ENCODE measurements around the gene PPM1M.

Gene PPM1M, protein sequence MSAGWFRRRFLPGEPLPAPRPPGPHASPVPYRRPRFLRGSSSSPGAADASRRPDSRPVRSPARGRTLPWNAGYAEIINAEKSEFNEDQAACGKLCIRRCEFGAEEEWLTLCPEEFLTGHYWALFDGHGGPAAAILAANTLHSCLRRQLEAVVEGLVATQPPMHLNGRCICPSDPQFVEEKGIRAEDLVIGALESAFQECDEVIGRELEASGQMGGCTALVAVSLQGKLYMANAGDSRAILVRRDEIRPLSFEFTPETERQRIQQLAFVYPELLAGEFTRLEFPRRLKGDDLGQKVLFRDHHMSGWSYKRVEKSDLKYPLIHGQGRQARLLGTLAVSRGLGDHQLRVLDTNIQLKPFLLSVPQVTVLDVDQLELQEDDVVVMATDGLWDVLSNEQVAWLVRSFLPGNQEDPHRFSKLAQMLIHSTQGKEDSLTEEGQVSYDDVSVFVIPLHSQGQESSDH

DNA sequence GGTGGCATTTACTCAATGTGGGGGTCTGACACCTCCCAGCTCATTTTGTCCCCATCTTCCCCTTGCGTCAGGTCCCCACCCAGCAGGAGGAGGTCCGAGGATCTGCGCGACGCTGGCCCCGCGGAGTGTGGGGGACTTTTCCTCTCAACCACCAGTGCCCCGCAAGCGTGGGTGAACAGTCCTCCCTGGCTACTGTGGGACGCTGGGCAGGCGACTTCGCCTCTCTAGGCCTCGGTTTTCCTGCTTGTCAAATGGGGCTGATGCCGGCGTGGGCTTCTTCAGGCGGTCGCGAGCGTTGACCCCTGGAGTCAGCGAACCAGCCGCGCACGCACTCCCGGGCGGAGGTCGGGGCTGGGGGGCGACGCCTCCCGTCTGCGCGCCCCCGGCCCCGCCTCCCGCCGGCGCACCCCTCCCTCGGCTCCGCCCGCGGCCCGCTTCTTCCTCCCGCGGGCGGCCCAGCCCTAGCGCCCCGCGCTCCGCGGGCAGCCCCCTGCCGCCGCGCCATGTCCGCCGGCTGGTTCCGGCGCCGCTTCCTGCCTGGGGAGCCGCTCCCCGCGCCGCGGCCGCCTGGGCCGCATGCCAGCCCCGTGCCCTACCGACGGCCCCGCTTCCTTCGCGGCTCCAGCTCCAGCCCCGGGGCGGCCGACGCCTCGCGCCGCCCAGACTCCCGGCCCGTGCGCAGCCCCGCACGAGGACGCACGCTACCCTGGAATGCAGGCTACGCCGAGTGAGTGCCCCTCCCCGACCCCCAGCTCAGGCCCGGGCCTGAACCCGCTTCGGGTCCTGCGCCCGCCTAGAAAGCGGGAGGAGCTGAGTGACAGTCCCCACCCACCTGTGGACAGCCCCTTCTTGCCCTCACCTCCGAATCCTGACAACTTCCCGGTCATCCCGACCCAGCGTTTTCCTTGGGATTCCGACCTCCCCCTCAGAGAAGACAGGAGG lies at the start of gene PPM1M:
Gene PPM1M, plus strand, starts transcription at position 438 of the 942 bp plus-strand sequence. Its CDS starts 66 bp downstream, at position 504.
- DNase-seq = peak; percentile 33

DNA sequence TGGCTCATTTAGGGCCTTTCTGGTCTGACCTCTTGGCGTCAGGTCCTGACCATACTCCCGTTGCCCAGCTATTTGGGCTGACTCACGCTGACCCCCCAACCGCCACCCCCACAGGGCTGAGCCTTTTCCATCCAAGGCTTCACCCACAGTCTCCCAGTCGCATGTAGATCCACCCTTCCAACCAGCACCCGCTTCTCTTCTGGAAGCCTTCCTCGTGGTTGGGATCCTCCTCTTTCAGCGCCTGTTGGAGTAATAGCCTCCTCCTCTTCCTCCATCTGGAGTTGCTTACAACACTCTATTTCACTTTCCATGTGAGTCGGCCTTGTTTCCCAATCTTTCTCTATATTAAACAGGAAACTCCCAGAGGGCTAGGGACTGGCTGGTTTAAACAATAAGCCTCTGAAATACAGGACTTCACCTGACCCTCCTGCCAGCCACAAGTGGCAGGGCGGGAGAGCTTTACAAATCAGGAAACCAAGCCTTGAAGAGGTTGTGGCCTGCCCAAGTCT lies 49.7 kb upstream of the PPM1M start:
- DNase-seq = no peak

DNA sequence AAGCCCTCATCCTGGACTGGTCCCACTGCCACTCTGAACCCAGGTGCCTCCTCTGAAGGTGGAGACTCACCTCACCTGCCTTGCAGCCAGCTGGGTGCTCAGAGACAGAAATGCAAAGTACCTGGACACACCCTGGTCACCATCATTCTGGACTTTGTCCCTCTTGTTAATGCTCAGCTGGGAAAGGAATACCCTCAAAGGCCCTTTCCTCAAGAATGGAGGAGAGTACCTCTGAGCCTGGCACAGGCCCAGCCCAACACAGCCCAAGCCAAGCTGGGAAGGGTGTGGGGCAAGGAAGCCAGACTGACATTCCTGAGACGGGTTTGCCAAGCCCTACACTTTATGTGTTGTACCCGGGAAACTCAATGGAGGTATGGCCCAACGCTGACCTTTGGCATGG lies 48.6 kb upstream of the PPM1M start:
- DNase-seq = no peak

DNA sequence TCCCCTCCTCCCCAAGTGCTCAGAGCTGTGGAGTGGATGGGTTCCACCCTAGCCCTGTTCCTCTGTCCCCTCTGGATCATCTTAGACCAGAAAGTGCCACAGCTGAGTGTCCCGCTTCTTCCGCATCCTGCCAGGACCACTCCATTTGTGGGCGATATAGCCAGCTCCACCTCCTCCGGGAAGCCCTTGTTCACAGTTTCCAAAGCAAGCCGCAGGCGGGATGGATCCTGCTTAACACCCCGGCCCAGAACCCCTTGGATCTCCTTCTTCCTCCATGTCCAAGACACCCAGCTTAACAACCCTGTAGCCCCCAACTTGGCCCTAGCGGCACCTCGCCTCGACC lies 48.1 kb upstream of the PPM1M start:
- no peak for DNase-seq

DNA sequence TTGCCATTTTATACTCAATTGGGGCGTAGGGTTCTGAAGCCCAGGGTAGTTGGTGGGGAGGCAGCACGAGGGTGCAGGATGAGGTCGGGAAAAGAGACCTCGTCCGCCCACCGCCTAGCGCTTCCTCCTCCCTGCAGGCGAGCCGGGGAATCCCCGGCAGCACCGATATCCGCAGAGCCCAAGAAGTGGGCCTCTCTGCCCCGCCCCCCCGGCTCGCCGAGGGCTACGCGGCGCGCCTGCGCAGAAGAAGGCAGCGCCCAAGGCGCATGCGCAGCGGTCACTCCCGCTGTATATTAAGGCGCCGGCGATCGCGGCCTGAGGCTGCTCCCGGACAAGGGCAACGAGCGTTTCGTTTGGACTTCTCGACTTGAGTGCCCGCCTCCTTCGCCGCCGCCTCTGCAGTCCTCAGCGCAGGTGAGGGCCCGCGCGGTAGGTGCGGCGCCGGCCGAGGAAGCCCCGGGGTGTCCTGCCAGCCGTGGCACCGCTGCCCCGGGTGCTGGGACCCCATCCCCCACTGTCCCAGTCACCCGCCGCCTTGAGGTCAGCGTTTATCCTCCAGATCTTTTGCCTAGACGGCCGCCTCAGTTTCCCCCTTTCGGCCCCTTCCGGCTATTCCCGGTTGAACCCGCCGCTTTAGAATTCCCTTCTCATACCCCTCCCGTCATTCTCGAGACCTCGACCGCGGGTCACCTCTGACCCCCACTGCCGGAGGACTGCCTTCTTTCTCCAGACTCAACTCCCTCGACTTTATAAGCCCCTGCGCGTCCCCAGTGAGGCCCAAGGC lies 47.5 kb upstream of the PPM1M start, which contains the start of gene ALAS1:
Gene ALAS1, plus strand, starts transcription at position 319 of the 784 bp plus-strand sequence. CDS start 1,082 bp downstream, outside the sequence.
- peak; percentile 94 for DNase-seq

DNA sequence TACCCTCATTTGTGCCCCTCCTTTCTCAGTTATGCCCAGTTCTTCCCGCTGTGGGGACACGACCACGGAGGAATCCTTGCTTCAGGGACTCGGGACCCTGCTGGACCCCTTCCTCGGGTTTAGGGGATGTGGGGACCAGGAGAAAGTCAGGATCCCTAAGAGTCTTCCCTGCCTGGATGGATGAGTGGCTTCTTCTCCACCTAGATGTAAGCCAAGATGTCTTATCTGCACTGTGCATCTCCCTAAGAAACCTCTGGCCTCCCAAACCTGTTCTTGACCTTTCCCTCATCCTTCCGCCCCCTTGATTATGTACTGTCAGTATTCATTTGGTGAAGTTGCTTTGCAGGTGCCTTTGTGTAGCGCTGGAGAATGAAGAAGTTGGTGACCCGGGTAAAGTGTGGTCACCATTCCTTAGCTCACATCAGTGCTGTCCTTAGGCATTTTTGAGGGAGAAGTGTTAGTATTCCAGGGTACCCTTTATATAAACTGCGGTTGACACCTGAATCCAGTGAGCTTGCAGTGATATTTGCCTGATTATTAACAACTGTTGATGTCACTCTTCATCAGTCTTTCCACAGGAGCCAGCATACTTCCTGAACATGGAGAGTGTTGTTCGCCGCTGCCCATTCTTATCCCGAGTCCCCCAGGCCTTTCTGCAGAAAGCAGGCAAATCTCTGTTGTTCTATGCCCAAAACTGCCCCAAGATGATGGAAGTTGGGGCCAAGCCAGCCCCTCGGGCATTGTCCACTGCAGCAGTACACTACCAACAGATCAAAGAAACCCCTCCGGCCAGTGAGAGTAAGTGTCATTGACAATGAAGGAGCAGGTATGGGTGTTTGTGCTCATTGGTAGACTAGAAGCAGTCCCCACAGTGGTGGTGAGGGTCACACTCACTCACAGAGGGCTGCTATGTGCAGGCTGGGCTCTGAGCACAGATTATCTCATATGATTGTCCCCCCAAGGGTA lies 46.6 kb upstream of the PPM1M start:
- no peak for DNase-seq

DNA sequence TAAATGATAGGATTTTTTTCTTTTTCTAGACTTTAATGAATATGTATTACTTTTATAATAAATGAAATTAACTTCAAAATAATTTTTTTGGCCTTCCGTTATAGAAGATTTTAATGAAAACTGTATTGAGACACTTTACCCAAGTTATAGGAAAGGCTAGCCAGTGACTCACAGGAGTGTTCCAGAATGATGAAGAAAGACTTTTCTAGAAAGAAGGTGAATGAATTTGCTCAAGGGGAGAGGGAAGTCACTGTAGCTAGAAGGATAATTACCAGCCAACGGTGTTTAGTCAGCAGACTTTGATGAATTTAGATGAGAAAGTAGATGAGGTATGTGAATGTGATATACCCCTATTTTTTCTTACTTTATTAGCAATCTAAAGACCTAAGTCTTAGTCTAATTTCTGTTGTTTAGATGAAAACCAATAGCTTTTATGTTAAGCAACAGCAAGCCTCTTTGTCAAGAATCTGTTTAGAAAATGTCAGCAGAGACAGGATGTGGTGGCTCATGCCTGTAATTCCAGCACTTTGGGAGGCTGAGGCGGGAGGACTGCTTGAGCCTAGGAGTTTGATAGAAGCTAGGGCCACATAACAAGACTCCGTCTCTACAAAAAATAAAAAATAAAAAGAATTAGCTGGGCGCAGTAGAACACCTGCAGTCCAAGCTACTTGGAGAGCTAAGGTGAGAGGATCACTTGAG lies 44.4 kb upstream of the PPM1M start:
- DNase-seq = no peak

DNA sequence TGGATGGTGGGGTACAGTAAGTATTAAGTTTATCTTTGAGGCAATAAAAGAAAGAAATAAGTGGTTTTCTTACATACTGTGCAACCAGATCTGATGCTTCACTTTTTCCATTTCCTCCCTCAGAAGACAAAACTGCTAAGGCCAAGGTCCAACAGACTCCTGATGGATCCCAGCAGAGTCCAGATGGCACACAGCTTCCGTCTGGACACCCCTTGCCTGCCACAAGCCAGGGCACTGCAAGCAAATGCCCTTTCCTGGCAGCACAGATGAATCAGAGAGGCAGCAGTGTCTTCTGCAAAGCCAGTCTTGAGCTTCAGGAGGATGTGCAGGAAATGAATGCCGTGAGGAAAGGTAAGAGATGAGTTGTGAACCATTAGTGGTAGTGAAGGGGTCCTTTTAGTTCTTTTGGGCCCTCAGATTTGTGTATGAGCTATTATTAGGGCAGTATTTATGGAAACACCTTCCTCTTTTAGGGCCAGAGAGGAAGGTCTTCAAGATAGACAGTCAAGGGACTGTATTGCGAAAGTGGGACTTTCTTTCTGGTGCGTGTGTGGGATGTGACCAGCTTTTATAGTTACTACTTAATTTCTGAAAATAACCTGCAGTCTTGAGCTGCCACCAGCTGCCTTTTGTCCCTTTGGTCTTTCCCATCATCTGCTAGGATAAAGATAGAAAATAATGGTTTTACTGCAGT lies 43.0 kb upstream of the PPM1M start:
- DNase-seq = no peak

DNA sequence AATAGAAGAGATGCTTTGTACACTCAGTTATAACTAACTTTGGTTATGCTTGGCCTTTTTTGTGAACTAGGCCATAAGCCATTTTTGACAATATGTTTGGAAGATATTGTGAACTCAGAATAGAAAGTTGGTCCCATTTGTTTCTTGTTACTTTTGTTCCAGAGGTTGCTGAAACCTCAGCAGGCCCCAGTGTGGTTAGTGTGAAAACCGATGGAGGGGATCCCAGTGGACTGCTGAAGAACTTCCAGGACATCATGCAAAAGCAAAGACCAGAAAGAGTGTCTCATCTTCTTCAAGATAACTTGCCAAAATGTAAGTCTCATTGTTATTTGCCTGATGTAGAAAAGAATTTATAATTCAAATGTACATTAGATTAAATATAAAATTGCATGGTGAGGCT lies 41.9 kb upstream of the PPM1M start:
- DNase-seq = no peak

DNA sequence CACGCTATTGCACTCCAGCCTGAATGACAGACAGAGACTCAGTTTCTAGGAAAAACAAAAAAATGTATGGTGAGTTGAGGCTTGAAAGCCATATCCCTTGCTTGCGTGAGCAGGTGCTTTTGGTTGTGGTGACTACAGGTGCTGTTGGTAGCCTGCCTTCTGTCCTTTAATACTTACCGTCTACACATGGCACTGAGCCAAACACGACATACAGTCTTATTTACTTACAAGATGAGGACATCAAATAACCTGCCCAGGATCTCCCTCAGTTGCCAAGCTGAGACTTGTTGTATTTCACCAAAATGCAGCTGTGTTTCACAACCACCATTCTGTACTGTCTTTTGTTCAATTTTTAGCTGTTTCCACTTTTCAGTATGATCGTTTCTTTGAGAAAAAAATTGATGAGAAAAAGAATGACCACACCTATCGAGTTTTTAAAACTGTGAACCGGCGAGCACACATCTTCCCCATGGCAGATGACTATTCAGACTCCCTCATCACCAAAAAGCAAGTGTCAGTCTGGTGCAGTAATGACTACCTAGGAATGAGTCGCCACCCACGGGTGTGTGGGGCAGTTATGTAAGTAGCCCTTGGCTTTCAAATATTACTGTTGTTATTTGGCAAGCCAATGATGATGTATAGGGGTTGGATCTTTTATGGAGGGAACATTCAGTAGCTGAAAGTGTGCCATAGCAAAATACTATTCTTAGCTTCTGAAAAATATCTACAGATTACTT lies 41.1 kb upstream of the PPM1M start:
- no peak for DNase-seq

DNA sequence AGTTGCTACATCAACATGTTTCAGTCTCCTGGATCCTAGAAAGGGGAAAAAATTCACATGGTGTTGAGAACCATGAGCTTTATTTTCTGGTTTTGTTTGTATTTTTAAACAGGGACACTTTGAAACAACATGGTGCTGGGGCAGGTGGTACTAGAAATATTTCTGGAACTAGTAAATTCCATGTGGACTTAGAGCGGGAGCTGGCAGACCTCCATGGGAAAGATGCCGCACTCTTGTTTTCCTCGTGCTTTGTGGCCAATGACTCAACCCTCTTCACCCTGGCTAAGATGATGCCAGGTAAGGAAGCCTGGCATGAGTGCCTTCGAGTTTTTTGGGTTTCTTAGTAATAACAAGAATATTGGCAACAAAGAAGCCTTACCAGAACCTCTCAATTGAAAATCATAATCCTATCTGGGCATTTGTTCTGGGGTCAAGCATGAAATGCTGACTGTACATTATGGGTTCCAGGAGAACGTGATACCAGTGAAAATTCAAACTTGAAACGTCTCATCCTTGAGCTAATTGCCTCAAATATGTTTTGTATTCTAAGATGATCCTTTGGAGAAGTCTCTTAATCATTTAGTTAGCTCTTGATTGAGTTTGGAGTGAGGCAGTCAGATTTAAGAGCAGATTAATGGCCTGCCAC lies 39.7 kb upstream of the PPM1M start:
- no peak for DNase-seq

DNA sequence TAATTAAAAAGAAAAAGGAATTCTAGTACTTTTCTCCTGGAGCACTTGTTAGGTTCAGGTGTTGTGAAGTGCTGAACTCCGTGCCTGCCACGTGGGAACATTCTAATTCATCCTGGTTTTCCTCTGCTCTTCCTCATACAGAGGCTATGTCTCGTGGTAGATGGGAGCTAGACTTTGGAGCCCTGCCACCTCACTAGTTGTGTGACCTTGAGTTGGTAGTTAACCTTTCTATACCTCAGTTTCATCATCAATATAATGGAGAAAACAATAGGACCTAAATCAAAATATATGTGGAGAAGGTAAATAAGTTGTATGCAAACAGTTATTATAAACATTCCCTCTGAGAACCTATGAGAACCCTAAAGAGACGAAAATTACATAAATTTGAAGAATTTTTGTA lies 37.0 kb upstream of the PPM1M start:
- no peak for DNase-seq

DNA sequence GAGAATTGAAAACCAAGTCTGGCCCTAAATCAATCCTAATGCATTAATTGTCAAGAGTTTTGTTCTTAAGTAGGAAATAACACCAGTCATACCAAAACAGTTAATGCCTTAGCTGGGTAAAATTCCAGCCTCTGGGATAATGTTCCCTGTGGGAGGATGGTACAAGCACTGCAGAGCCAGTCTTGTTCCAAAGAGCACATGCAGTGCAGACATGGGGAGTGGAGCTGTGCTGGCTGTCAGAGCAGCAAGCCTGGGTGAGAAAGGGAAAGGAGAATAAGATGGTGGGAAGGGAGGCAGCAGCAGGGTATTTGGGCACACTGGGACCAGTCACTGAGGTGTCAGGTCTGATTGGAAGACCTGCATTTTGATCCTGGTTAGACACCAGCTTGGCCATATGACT lies 35.5 kb upstream of the PPM1M start:
- DNase-seq = no peak

DNA sequence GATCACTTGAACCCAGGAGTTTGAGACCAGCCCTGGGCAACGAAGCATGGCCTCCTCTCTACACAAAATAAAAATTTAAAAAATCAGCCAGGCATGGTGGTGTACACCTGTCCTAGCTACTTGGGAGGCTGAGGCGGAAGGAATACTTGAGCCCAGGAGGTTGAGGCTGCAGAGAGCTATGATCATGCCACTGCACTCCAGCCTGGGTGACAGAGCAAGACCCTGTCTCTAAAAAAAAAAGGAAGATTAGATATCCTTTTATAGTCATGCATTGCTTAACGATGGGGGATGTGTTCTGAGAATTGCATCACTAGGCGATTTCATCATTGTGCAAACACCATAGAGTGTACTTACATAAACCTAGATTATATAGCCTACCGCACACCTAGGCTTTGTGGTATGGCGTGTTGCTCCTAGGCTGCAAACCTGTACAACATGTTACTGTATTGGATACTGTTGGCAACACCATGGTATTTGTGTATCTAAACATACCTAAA lies 35.0 kb upstream of the PPM1M start:
- no peak for DNase-seq

DNA sequence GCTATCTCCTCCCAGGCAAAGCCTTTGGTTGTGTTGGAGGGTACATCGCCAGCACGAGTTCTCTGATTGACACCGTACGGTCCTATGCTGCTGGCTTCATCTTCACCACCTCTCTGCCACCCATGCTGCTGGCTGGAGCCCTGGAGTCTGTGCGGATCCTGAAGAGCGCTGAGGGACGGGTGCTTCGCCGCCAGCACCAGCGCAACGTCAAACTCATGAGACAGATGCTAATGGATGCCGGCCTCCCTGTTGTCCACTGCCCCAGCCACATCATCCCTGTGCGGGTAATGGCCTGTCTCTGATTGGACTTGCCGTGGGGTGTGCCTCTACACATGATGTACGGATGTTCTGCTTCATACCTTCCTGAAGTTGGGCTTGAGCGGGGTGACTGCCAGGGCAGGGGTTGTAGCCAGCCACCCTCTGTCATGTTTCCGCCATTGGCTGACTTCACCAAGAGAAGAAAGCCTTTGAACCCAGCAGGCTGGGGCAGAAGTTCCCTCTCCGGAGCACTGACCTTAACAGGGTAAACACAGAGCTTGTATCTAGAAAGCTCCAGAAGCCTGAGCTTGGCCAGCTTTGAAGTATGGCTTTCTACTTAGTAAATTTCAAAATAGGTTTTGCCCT lies 34.2 kb upstream of the PPM1M start:
- DNase-seq = no peak

DNA sequence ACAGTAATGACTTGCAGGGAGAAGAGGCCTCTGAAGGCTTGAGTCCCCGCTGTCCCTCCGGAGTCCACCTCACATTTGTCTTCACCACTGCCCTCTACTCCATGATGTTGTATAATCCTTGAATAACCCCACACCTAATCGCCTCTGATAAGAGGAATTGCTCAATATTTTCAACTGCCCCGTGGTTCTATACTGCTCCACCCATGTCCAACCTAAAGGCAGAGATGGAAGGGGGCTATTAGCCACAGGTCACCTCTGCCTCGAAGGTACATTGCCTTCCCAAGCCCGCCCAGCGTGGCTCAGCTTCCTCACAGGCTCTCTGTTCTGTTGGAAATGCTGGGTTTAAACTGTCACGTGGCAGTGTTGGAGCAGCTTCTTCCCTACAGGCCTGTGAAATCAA lies 32.6 kb upstream of the PPM1M start:
- DNase-seq = no peak

DNA sequence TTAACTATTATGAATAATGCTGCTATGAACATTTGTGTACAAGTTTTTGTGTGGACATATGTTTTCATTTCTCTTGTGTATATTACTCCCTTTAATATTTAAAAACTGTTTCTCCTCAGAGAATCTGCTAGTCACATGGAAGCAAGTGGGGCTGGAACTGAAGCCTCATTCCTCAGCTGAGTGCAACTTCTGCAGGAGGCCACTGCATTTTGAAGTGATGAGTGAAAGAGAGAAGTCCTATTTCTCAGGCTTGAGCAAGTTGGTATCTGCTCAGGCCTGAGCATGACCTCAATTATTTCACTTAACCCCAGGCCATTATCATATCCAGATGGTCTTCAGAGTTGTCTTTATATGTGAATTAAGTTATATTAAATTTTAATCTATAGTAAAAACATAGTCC lies 31.7 kb upstream of the PPM1M start:
- no peak for DNase-seq

DNA sequence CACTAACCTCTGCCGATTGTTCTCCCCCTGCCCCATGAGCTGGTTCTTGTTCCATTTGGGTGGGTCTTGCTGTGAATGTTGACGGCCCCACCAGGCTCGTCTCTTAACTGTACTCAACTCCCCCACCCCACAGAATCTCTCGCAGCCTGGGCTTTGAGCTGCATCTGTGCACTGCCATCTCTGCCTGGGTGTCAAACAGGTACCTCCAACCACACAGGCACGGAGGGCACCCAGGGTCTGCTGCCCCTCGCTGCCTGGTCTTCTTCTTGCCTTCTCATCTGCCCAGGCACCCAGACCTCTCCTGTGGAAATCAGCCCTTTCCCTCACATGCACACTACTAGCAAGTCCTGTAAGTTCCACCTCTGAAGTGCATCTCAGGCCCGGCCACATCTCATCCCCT lies 30.2 kb upstream of the PPM1M start:
- no peak for DNase-seq
